Subcutaneous abdominal adipose tissue (tissue), 5 donors: ENCODE data around the gene RNF220.

ENCODE experiments used
- H3K27ac ChIP-seq: one replicate; pipeline ENCODE4 v1.7.0; 2013; ENCODE audit warnings: low read depth, mild to moderate bottlenecking, inconsistent platforms, low read length, moderate library complexity
- H3K27me3 ChIP-seq, 5 donors: one replicate each; pipeline ENCODE4 v1.7.0; 2013; ENCODE audit warnings: low read length in 5 of 5, inconsistent platforms in 1 of 5; ENCODE audit not compliant: control insufficient read depth in 5 of 5, insufficient read depth in 4 of 5
- H3K36me3 ChIP-seq, 5 donors: one replicate each; pipeline ENCODE4 v1.7.0; 2013; ENCODE audit warnings: low read length in 5 of 5; ENCODE audit not compliant: control insufficient read depth in 5 of 5, insufficient read depth in 5 of 5
- H3K4me1 ChIP-seq, 5 donors: one replicate each; pipeline ENCODE4 v1.7.0; 2013; ENCODE audit warnings: low read length in 5 of 5, mild to moderate bottlenecking in 3 of 5, moderate library complexity in 1 of 5; ENCODE audit not compliant: control insufficient read depth in 5 of 5, insufficient read depth in 5 of 5
- H3K4me3 ChIP-seq, 5 donors: one replicate each; pipeline ENCODE4 v1.7.0; 2013; ENCODE audit warnings: low read length in 5 of 5, low read depth in 1 of 5
- H3K9ac ChIP-seq, 5 donors: one replicate each; pipeline ENCODE4 v1.7.0; 2013; ENCODE audit warnings: low read length in 5 of 5, mild to moderate bottlenecking in 4 of 5, moderate library complexity in 3 of 5
- H3K9me3 ChIP-seq, 5 donors: one replicate each; pipeline ENCODE4 v1.7.0; 2013; ENCODE audit warnings: low read length in 5 of 5; ENCODE audit not compliant: control insufficient read depth in 5 of 5
- donor health status: healthy.
- donor health status: healthy.
- donor health status: healthy.
- donor health status: healthy.
- donor health status: healthy.

RNF220 gene

GRCh38 chr1:44485229-44485933 is 80.3 kb downstream of the RNF220 start:
- Histone ChIP-seq H3K36me3 (no peaks in the 10 kb centered on the region), H3K27me3 (peaks cover 0 to 4% (median 0%) of the 10 kb centered on the region in 5 donors), H3K9ac (peak overlapping the region in 2 of 5 donors; percentile 5 to 12), H3K4me3 (peak overlapping the region in 2 of 5 donors; percentile 10 to 33), H3K4me1 (peaks cover 6 to 26% (median 16%) of the 10 kb centered on the region in 5 donors), H3K9me3 (no peaks in the 10 kb centered on the region), H3K27ac (peak overlapping the region; percentile 69)

- H3K27ac ChIP-seq, result peak overlapping the region; percentile 69
These were observed 80.9 kb downstream of the RNF220 start for GRCh38 chr1:44485934-44486460.

DNA sequence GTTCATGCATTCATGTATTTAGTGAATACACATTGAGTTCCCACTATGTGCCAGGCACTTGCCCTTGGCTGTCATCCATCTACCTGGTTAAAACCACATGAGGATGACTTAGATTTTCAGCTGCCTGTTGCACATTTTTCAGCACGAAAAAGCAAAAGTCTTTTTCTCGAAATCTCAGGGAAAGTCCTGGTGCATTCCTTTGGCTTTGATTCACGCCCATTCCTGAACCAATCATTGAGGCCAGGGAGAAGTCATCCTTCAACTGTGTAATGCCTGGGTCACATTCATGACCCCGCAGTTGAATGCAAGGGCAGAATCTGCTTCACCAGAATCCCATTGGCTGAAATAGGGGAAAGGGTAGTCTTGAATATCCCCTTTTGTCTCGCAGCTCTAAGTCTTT is 84.4 kb downstream of the RNF220 start:
- no peaks in the 10 kb centered on the region for H3K36me3 ChIP-seq
- H3K27ac ChIP-seq, result no peak overlapping the region
- no peaks in the 10 kb centered on the region for H3K9me3 ChIP-seq
- peaks cover 0 to 2% (median 0%) of the 10 kb centered on the region in 5 donors for H3K27me3 ChIP-seq
- H3K9ac ChIP-seq, result no peak overlapping the region
- H3K4me1 ChIP-seq, result peaks cover 2 to 18% (median 12%) of the 10 kb centered on the region in 5 donors
- H3K4me3 ChIP-seq, result no peak overlapping the region

More at GRCh38 chr1:44485934-44486460, 80.9 kb downstream of the RNF220 start:
- peak overlapping the region in 1 of 5 donors; percentile 33 for H3K4me3 ChIP-seq
- H3K9me3 ChIP-seq, result no peaks in the 10 kb centered on the region
- peaks cover 0 to 4% (median 0%) of the 10 kb centered on the region in 5 donors for H3K27me3 ChIP-seq
- H3K36me3 ChIP-seq, result no peaks in the 10 kb centered on the region
- H3K9ac ChIP-seq, result peak overlapping the region in 1 of 5 donors; percentile 12
- peaks cover 6 to 26% (median 16%) of the 10 kb centered on the region in 5 donors for H3K4me1 ChIP-seq

DNA sequence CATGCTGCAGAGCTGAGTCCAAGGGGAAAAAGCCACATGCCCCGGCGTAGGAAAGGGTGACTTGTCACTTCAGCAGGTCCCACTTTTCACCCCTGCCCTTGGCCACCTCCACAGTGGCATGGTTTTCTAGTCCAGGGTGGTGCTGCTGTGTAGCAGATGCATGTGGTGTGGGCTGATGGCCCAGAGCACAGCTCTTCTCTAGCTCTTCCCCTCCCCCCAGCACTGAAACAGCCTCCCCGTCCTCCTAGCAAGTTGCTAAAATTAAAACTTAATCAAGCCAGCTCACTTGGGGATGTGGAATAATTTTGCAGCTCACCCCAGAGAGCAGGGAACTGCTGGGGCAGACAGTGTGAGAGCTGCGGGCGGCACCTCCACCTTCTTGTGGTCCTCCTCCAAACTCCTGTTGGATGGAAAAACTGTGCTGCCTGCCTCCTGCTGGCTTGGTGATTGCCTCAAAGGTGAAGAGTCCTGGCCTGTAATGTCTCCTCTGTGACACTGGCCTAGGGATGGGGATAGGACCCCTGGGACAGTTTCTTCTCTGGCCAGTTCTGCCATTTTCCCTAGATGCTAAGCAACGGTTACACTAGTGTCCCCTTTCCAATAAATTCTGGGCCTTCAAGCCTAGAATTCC is 91.6 kb downstream of the RNF220 start:
- Histone ChIP-seq H3K27me3 (peaks cover 0 to 15% (median 3%) of the 10 kb centered on the region in 5 donors), H3K27ac (no peak overlapping the region), H3K36me3 (no peaks in the 10 kb centered on the region), H3K4me1 (peaks cover 0 to 16% (median 10%) of the 10 kb centered on the region in 5 donors), H3K4me3 (no peak overlapping the region), H3K9ac (no peak overlapping the region), H3K9me3 (no peaks in the 10 kb centered on the region)

DNA sequence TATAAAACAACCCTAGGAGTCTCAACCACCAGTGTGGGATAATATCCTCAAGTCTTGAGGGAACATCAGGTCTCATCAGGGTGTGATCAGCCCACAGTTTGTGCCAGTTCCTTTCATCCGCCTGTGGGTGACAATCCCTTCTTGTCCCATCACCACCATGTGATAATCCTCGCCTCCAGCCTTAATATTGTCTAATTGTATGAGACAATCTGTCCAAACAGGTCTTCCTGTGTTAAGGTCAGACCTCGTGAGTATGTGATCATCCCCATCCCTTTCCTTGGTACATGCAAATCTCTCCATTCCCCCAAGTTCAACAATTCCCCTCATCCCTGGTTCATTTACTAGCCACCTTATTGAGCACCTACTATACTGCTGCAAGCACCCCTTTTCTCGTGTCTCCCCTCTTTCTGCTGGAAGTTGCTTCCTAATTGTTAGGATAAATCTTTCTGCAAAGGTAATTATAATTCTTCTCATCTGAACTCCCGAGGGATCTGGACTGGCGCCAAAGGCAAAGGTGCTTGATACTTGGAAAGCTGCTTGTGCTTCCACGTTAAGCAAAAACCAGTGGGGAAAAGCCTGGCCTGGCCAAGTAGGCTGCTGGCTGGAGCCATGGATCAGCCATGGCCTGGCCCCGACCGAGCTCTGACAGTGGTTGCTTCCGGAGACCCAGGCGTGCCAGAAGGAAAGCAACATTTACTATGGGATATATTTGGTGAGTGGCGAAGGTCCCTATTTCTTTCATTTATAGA is 92.5 kb downstream of the RNF220 start:
- Histone ChIP-seq H3K9me3 (no peaks in the 10 kb centered on the region), H3K27me3 (peaks cover 0 to 15% (median 3%) of the 10 kb centered on the region in 5 donors), H3K4me3 (no peak overlapping the region), H3K9ac (no peak overlapping the region), H3K4me1 (peaks cover 0 to 16% (median 15%) of the 10 kb centered on the region in 5 donors), H3K27ac (no peak overlapping the region), H3K36me3 (no peaks in the 10 kb centered on the region)

- H3K36me3 ChIP-seq, result no peaks in the 10 kb centered on the region
- no peak overlapping the region for H3K4me3 ChIP-seq
- no peak overlapping the region for H3K9ac ChIP-seq
- H3K9me3 ChIP-seq, result no peaks in the 10 kb centered on the region
- H3K27ac ChIP-seq, result no peak overlapping the region
- H3K27me3 ChIP-seq, result peaks cover 0 to 15% (median 3%) of the 10 kb centered on the region in 5 donors
- peaks cover 0 to 16% (median 15%) of the 10 kb centered on the region in 5 donors for H3K4me1 ChIP-seq
These were observed 94.3 kb downstream of the RNF220 start for GRCh38 chr1:44499306-44499705.

DNA sequence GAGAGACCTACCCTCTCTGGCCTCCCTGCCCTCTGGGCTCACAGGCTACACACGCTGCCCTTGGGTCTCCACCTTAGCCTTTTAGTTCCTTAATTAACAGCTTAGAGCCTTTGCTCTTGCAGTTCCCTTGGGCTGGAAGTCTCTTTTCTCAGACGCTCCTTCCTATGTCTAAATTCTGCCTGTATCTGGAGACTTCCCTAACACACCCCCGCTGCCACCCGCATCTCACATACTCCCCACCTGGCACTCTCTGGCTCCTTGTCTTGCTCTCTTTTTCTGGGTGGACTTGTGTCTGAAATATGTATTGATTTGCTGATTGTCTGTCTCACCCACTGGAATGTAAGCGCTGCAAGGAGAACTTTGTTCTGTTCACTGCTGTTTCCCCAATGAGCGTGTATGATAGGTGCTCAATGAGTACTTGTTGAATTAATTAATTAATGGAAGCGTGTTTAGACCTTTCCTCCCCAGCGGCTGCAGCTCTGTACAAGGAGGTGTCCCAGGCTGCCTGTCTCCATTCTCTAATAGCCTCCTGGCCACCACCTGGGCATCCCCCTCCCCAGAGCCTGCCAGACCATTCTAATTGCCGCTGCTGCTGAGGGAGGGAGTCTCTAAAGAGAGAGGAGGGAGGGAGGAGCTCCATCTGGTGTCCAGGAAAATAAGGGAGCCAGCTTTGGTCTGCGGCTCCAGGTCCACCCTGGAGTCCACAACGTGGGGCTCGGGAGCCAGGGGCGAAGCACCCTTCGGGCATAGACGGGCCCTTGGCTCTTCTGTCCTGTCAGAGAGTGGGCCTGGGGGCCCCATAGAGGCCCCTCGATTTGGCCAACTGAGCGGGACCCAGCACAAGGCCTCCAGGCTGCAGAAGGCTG is 95.4 kb downstream of the RNF220 start:
- peaks cover 0 to 15% (median 3%) of the 10 kb centered on the region in 5 donors for H3K27me3 ChIP-seq
- H3K9me3 ChIP-seq, result no peaks in the 10 kb centered on the region
- H3K36me3 ChIP-seq, result no peaks in the 10 kb centered on the region
- H3K4me3 ChIP-seq, result peak overlapping the region in 1 of 5 donors; percentile 4
- H3K27ac ChIP-seq, result no peak overlapping the region
- peaks cover 0 to 16% (median 15%) of the 10 kb centered on the region in 5 donors for H3K4me1 ChIP-seq
- no peak overlapping the region for H3K9ac ChIP-seq

DNA sequence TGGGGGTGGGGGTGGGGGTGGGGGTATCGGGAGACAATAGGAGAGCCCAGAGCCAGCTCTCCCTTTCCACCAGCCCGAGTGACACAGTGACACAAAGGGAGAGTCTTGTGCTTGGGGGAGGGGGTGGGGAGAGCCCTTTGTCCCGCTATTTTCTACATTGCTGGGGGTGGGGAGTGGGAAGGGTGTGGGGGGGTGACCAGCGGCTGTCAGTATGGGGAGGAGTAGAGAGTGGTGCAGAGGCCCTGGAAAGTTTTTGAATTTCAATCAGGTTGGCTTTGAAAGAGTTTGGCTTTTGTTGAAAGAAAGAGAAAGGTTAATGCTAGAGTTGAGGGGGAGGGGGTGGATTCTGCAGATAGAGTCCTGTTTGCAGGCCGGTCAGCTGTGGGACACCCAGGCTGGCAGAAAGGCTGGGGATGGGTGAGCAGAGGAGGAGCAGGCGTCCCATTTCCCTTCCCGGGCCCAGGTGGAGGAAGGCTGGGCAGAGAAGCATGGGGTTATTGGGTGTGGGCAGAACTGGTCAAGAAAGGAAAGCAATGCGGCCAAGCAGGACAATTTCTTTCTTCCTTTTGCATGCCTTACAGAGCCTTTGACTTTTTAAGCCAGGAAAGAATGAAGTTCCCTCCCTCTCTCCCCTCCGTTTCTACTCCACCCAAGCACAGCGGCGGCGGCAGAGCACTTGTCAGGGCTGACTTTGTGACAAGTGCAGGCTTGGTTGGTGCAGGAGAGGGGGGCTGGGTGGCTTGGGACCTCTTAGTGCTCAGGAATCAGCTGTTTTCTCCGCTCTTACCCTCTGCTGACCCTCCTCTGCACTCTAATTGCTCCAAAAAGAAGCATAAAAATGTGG is 96.2 kb downstream of the RNF220 start:
- Histone ChIP-seq H3K4me3 (peak overlapping the region in 2 of 5 donors; percentile 4 to 16), H3K27me3 (peaks cover 0 to 15% (median 3%) of the 10 kb centered on the region in 5 donors), H3K9ac (peak overlapping the region in 2 of 5 donors; percentile 15 to 26), H3K9me3 (no peaks in the 10 kb centered on the region), H3K27ac (no peak overlapping the region), H3K4me1 (peaks cover 0 to 16% (median 15%) of the 10 kb centered on the region in 5 donors), H3K36me3 (no peaks in the 10 kb centered on the region)
